C4-2B (cell line): ENCODE measurements around the gene PLA1A.

Experiments used
- H3K27ac ChIP-seq: fragments of 450-650 bp; 2 replicates; pipeline ENCODE4 v1.5.1; 2017
- ZFX ChIP-seq: fragments of 450-650 bp; IDR thresholded peaks from 2 replicates; pipeline ENCODE4 v1.6.1; 2017
- TF ChIP-seq, protein P1 (sequence below): fragments of 450-650 bp; conservative IDR thresholded peaks from 2 replicates; pipeline ENCODE4 v1.5.1; 2017; ENCODE audit warnings: mild to moderate bottlenecking

Gene PLA1A

DNA sequence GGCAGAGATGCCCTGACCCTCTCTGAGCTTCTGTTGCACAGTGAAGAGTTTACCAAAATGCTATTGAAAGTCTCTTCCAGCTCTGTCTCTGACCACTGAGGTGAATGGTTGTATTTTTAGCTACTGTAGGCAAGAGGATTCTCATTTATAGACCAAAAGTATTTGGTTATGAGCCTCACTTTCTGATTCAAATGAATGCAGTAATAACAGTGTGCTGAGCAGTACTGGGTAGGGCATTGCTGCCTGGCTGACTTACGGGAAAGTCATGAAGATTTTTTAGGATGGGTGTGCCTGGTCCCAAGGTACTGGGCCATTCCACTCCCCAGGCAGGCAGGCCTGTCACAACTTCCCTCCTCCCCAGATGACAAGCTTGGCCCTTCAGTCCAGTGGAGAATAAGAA, 15.5 kb downstream of the PLA1A start:
- TF ChIP-seq ZFX = no peak
- TF ChIP-seq, protein P1, sequence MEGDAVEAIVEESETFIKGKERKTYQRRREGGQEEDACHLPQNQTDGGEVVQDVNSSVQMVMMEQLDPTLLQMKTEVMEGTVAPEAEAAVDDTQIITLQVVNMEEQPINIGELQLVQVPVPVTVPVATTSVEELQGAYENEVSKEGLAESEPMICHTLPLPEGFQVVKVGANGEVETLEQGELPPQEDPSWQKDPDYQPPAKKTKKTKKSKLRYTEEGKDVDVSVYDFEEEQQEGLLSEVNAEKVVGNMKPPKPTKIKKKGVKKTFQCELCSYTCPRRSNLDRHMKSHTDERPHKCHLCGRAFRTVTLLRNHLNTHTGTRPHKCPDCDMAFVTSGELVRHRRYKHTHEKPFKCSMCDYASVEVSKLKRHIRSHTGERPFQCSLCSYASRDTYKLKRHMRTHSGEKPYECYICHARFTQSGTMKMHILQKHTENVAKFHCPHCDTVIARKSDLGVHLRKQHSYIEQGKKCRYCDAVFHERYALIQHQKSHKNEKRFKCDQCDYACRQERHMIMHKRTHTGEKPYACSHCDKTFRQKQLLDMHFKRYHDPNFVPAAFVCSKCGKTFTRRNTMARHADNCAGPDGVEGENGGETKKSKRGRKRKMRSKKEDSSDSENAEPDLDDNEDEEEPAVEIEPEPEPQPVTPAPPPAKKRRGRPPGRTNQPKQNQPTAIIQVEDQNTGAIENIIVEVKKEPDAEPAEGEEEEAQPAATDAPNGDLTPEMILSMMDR = no peak

DNA sequence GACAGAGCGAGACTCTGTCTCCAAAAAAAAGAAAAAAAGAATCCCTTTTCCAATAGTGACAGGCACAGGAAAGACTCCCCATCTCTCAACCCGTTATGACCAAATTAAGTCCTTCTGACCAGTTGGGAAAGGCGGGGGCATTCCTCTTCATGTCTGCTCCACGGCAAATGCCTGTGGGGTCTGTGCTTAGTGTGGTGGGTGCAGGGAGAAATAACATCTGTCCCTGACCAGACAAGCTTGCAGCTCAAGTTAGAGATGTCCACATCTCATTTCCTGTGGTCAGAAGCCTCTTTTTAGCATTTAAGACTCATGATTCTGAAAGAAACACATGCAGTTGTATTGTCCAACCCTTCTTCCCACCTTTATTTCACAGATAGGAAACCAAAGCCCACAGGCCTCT, 16.2 kb downstream of the PLA1A start:
- no peak for TF ChIP-seq ZFX
- TF ChIP-seq, protein P1 = no peak
- H3K27ac ChIP-seq = no peak overlapping the region

More for the DNA sequence above, 15.5 kb downstream of the PLA1A start:
- no peak overlapping the region for H3K27ac ChIP-seq

DNA sequence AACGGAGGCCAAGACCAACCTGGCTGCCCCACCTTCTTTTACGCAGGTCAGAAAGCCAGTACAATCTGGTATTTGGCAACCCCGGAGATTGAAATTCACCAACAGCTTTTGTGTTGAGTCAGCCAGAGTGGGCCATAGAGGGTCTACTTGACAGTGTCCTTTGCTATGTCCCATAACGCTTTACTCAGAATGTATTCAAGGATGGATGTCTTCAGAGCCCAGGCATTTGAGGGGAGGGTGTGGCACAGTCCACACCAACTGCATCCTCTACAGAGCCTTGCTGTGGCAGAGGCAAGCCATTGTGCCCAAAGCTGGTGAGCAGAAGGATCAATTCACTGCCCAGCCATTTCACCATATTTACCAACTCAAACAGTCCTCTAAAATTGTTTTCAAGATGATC, 18.4 kb downstream of the PLA1A start:
- TF ChIP-seq, protein P1 = no peak
- no peak for TF ChIP-seq ZFX
- no peak overlapping the region for H3K27ac ChIP-seq

GRCh38 chr3:119619094-119619493, 21.4 kb downstream of the PLA1A start:
- no peak for TF ChIP-seq ZFX
- TF ChIP-seq, protein P1 = no peak

DNA sequence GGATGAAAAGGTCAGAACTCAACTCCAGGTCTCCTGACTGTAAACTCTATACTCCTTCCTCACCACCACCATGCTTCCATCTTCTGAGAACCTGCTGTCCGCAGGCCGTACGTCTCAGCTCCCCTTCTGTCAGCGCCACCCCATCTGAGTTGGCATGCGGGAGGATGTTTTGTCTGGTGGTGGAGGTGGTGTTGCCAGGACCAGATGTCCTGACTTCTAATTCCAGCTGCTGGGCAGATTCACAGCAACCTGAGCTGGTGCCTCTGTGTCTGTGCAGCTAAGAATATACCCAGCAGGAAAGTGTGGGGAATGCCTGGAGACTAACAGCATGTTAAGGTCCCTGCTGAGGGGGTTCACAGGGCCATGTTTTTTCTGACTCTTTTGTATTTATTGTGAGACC, 23.2 kb downstream of the PLA1A start:
- TF ChIP-seq, protein P1 = no peak
- TF ChIP-seq ZFX = no peak
- no peak overlapping the region for H3K27ac ChIP-seq

More at GRCh38 chr3:119619094-119619493, 21.4 kb downstream of the PLA1A start:
- no peak overlapping the region for H3K27ac ChIP-seq

DNA sequence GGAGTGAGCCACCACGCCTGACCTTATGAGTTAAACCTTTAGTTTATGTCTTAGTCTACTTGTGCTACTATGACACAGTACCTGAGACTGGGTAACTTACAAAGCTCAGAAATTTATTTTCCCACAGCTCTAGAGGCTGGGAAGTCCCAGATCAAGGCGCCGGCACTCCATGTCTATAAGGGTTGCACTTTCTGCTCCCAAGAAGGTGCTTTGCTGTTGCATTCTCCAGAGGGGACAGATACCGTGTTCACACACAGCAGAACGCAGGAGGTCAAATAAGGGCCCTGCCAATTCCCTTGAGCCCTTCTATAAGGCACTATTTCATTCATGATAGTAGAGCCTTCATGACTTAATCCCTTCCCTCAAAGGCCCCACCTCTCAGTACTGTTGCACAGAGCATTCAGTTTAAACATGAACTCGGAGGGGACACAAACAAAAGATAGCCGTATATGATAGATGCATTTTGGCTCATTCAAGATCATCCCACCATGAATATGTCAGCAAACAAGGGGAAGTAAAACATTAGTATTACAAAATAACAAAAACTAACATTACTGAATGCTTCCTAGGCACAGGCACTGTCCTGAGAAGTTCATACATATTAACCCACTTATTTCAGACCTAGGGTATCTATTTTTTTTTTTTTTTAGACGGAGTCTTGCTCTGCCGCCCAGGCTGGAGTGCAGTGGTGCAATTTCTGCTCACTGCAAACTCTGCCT, 26.5 kb downstream of the PLA1A start:
- H3K27ac ChIP-seq = no peak overlapping the region
- TF ChIP-seq, protein P1 = no peak
- no peak for TF ChIP-seq ZFX

DNA sequence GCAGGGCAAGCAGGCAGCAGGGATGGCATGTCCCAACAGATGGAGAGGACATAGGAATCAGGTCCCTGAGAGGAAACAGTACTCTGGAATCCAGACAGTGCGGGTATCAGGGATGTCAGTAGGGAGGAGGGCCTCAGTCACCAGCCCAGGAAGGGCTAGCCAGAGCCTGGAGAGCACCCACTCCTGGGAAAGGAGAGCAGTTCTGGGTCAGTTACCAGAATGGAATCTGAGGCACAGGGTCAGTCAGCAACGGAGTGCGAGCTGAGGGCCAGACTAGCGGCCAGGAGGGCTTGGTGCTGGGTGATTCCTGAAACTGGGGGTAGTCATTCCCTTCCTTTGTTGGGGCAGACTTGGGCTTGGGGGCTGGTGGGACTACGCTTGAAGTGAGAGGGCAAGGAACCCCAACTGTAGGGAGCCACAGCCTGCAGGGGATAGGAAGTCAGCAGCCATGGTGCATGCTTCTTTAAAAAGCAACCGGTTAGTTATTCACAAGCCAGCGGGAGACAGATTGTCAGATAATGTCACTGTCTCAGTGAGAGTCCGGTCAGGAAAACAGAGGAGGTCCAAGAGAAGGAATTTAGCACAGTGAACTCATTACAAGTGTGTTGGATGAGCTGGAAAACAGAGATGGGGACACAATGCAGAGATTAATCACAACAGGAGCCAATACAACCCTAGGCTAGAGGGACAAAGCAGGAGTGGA, 27.9 kb downstream of the PLA1A start:
- no peak for TF ChIP-seq ZFX
- TF ChIP-seq, protein P1 = no peak
- H3K27ac ChIP-seq = no peak overlapping the region
